Thoracic aorta (tissue), 2 donors: ENCODE measurements around the gene KCNQ2. TPM values are rescaled to one million over a fixed set of nuclear protein-coding genes. Genes with fewer than 3 reads are reported as not detected.

Experiments used
- ATAC-seq: fragments of 150-250 bp; one replicate; pipeline ENCODE4 v1.8.0; 2017; ENCODE audit warnings: low read depth; ENCODE audit not compliant: insufficient number of reproducible peaks, low FRiP score
- DNase-seq: peaks from one replicate; pipeline ENCODE4 v3.0.0-alpha.2; 2020; ENCODE audit warnings: low spot score
- H3K27ac ChIP-seq, 2 donors: fragments of 200-600 bp; sonication (generic); 1 replicate in 1 of 2; 2 replicates in 1 of 2; pipeline ENCODE4 v1.5.1; 2016; ENCODE audit warnings: mild to moderate bottlenecking in 2 of 2, moderate library complexity in 2 of 2
- H3K27me3 ChIP-seq: fragments of 200-600 bp; sonication (generic); replicated peaks from 2 replicates; pipeline ENCODE4 v1.6.0; 2016; ENCODE audit warnings: mild to moderate bottlenecking; ENCODE audit not compliant: insufficient read depth
- H3K36me3 ChIP-seq: fragments of 200-600 bp; sonication (generic); one replicate; pipeline ENCODE4 v1.5.1; 2016
- H3K4me1 ChIP-seq, 2 donors: fragments of 200-600 bp; sonication (generic); 1 replicate in 1 of 2; 2 replicates in 1 of 2; pipeline versions ENCODE4 v1.5.1 to v1.6.0; 2016; ENCODE audit warnings: low read depth in 2 of 2, mild to moderate bottlenecking in 1 of 2; ENCODE audit not compliant: control insufficient read depth in 1 of 2
- H3K4me3 ChIP-seq: fragments of 200-600 bp; sonication (generic); 2 replicates; pipeline ENCODE4 v1.5.1; 2016; ENCODE audit warnings: mild to moderate bottlenecking
- H3K9me3 ChIP-seq: fragments of 200-600 bp; sonication (generic); 2 replicates; pipeline ENCODE4 v1.5.1; 2016
- CTCF ChIP-seq: fragments of 200-600 bp; sonication (generic); IDR thresholded peaks from one replicate; pipeline ENCODE4 v1.5.1; 2019; ENCODE audit warnings: antibody characterized with exemption
- total RNA-seq, 2 donors: library from RNA; depleted of rRNA; stranded (reverse); fragments of >200 nt; gene quantifications; one replicate each; pipeline versions ENCODE4 v1.1.0 to v1.2.3, GENCODE V29; 2016

The KCNQ2 gene
- total RNA-seq, 2 donors from 2014 or later: not detected

- H3K36me3 ChIP-seq: no peaks in the 10 kb centered on the region
- no peak for TF ChIP-seq CTCF
- H3K27me3 ChIP-seq: no peaks in the 10 kb centered on the region
- no peak for ATAC-seq
- H3K27ac ChIP-seq: no peak overlapping the region
- no peak overlapping the region for H3K4me3 ChIP-seq
- H3K9me3 ChIP-seq: no peaks in the 10 kb centered on the region
- H3K4me1 ChIP-seq: no peaks in the 10 kb centered on the region
- no peak for DNase-seq
These were observed 105.8 kb downstream of the KCNQ2 start for GRCh38 chr20:63366390-63367365.

- H3K27me3 ChIP-seq: no peaks in the 10 kb centered on the region
- no peak overlapping the region for H3K27ac ChIP-seq
- DNase-seq (no peak), ATAC-seq (no peak)
- no peak for TF ChIP-seq CTCF
- no peak overlapping the region for H3K4me3 ChIP-seq
- no peaks in the 10 kb centered on the region for H3K36me3 ChIP-seq
- no peaks in the 10 kb centered on the region for H3K4me1 ChIP-seq
- H3K9me3 ChIP-seq: no peaks in the 10 kb centered on the region
These were observed 106.7 kb downstream of the KCNQ2 start for GRCh38 chr20:63365601-63366389.

- Histone ChIP-seq H3K27me3 (no peaks in the 10 kb centered on the region), H3K36me3 (no peaks in the 10 kb centered on the region), H3K9me3 (no peaks in the 10 kb centered on the region), H3K4me3 (no peak overlapping the region), H3K27ac (no peak overlapping the region), H3K4me1 (no peaks in the 10 kb centered on the region)
- ATAC-seq: no peak
- DNase-seq: no peak
- no peak for TF ChIP-seq CTCF
These were observed 107.5 kb downstream of the KCNQ2 start for GRCh38 chr20:63364801-63365585.

GRCh38 chr20:63363981-63364561 lies 108.4 kb downstream of the KCNQ2 start:
- no peak for TF ChIP-seq CTCF
- no peak for ATAC-seq
- H3K9me3 ChIP-seq: no peaks in the 10 kb centered on the region
- H3K4me3 ChIP-seq: no peak overlapping the region
- no peak overlapping the region for H3K27ac ChIP-seq
- H3K4me1 ChIP-seq: no peaks in the 10 kb centered on the region
- DNase-seq: no peak
- no peaks in the 10 kb centered on the region for H3K36me3 ChIP-seq
- no peaks in the 10 kb centered on the region for H3K27me3 ChIP-seq
